Measurements from ENCODE around the gene CAP2.
"Not testable (repeated sequence)": the region's sequence is repeated elsewhere in the genome, so short reads cannot be mapped to it uniquely, and the experiment has no call there.

CAP2 gene

DNA sequence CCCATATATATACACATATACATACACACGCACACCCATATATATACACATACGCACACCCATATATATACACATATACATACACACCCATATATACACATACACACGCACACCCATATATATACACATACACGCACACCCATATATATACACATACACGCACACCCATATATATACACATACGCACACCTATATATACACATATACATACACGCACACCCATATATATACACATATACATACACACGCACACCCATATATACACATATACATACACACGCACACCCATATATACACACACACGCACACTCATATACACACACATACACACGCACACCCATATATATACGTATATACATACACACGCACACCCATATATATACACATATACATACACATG lies 193.2 kb downstream of the CAP2 start:
- DNase-seq, result not testable (repeated sequence)

DNA sequence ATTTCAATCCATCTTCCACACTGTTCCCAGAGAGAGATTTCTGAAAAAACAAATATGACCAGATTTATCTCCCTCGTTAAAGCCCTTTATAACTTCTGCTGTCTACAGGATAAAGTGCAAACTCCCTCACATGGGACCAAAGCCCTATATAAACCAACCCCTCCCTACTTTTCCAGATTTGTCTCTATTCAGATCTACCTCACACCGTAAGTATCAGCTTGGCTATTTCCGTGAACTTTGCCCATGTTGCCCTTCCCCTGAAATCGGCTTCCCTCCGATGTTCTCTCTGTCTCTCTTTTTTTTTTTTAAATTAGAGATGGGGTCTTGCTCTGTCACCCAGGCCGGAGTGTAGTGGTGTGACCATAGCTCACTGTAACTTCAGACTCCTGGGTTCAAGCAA lies 194.6 kb downstream of the CAP2 start:
- DNase-seq, result no peak

DNA sequence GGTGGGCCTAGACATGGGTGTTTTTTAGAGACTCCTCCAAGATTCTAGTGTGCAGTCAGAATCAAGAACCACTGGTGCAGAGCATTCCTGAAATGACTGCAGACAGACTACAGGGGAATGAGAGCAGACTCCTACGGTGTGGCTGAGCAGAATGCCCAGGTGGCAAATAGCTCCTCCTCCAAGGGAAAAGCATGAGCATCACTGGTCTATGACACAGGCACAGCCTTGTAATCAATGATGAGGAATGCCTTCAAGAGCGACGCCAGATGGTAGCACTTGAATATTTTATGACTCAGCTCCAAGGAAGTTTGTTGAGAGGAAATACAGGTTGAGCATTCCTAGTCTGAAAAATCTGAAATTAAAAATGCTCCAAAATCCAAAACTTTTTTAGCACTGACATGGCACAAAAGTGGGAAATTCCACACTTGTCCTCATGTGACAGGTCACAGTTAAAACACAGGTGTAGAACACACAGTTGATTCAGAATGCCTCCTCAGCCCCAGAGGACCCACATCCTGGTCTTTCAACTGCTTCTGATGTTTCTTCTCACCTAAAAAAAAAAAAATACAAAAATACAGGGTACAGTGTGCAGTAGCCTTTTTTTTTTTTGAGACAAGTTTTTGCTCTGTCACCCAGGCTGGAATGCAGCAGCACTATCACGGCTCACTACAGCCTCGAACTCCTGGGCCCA lies 196.2 kb downstream of the CAP2 start:
- peak; percentile 11 to 68 (median 62) for DNase-seq

DNA sequence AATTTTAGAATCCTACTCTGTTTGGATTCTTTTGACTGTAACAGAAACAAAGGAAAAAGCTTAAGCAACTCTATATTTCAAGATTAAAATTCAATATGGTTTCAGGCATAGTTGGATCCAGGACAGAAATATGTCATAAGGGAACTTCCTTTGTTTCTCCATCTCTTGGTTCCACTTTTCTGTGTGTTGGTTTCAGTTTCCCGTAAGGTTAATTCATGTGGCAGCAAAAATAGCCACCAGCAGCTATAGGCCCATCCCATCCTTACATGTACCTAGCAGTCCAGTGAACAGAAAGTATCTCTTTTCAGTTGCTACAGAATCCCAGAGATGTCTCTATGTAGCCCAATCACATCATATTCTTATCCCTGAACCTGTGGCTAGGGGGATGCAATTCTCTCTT lies 197.9 kb downstream of the CAP2 start:
- no peak for DNase-seq

DNA sequence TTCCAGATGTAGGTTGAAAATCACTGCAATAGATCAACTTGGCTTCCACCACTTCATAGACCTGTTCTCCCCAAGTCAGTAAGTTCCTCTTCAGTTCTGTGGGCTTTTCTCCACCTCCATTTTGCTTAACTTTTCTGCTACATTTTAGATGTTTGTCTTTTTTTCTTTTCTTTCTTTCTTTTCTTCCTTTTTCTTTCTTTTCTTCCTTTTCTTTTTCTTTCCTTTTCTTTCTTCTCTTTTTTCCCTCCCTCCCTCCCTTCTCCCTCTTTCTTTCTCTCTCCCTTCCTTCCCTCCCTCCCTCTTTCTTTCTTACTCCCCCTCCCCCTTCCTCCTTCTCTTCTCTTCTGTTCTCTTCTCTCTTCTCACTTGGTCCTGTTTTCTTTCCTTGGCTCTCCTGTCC lies 199.9 kb downstream of the CAP2 start:
- DNase-seq, result no peak

DNA sequence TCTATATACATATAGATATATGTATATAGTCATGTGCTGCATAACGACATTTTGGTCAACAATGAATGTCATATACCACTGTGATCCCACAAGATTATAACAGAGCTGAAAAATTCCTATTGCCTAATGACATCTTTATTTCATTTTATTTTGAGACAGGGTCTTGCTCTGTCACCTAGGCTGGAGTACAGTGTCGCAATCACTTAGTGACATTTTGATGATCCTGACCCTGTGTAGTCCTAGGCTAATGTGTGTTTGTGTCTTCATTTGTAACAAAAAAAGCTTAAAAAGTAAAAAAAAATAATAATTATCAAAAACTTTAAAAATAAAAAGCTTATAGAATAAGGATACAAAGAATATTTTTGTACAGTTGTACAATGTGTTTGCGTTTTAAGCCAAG lies 202.7 kb downstream of the CAP2 start:
- DNase-seq, result no peak

DNA sequence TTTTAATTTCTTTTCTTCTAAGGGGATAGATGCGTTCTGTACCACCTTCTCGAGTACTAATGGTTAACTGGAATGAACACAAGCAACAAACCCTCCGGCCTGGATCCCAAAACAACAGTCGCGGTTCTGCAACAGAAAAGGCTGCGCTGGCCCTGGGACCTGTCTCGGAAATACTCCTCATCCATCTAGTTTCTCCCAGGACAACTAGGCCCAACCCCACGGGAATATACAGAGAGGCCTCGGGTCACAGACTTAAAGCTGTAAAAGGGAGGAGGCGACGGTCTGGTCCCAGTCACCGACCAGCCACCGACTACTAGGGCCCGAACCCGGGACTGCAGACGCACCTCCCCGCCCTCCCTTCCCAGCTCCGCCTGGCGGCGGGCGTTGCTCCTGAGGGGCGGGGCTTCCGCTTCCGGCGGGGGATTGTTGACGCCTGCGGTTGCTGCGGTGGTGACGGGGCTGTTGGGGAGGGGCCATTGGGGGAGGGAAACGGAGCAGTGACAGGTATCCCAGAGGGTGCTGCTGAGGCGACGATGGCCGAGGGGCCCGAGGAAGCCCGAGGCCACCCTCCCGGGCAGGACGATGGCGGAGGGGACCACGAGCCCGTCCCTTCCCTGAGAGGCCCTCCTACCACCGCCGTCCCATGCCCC lies 206.6 kb downstream of the CAP2 start, which contains the start of gene FAM8A1:
TSS of gene FAM8A1 (plus strand) at position 426 of the 650 bp plus-strand sequence. CDS start at position 534, 108 bp downstream.
- DNase-seq, result peak; percentile 91 to 94 (median 92)

DNA sequence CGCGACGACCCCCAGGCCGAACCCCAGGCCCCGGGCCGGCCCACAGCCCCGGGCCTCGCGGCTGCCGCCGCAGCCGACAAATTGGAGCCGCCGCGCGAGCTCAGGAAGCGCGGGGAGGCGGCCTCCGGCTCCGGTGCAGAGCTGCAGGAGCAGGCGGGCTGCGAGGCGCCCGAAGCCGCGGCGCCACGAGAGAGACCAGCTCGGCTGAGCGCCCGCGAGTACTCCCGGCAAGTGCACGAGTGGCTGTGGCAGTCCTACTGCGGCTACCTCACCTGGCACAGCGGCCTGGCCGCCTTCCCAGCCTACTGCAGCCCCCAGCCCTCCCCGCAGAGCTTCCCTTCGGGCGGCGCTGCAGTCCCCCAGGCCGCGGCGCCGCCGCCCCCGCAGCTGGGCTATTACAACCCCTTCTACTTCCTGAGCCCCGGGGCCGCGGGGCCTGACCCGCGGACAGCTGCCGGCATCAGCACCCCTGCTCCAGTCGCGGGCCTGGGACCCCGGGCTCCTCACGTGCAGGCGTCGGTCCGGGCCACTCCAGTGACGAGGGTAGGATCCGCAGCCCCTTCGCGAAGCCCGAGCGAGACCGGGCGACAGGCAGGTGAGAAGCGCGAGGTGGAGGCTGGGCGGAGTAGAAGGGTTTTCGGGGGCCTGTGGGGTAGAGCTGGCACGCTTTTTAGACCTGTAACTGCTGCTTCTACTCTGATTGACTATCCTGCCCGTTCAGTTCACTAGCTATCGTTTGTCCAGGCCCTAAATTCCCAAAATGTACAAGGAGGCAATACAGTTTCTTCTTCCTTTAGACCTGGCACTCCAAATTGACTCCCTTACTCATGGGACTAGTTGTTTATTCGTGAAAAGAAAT lies 207.4 kb downstream of the CAP2 start:
- DNase-seq, result peak; percentile 57 to 82 (median 77)

DNA sequence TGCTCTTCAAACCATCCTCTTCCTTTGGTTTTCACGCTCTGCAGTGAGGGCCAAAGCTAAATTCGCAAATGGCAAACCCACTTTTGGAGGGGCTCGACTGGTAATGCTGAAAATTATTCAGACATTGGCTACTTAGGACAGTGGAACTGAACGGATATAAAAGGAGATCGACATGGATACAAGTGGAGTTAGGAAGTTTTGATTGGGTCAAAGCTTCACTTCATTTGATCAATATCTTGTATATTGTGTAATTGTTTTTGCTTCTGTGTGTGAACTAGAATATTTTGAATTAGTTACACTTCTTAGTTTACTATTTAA lies 207.9 kb downstream of the CAP2 start:
- DNase-seq, result no peak

DNA sequence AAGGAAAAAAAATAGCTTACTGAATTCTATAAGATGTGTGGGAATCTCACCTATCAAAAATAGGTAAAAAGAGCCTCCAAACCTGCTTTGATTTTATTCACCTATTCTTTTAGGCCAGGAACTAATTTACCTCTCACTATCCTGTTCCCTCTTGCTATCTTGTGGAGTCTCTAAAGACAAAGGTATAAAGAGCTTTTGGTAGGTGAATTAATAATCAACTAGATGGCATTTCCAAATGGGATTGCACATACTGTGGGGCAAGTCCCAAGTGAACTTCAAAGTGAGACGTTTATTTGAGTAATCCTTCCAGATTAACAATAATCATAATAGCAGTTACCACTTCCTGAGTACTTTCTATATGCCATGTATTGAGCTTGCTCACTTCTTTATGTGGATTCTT lies 209.5 kb downstream of the CAP2 start:
- DNase-seq, result no peak

DNA sequence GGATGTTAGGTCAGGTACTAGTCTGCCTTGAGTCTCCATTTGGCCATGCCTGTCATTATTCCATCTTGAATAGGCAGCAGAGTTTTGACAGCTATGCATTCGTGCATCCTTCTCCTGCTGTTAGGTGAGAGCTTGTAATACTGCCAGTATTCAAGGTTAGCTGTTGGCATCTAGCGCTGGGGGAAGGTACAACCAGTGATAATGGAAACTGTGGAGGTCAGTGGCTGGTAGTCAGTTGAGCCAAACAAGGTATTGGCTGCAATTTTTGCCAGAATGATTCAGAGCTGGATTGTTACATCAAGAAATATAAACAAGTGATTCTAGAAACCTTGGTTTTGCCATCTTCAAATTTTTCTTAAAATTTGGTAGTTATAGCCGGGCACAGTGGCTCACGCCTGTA lies 213.2 kb downstream of the CAP2 start:
- DNase-seq, result no peak
